Measurements from ENCODE around the gene NDFIP1.

GRCh38 chr5:142102980-142103740, 5.4 kb upstream of the NDFIP1 start:
- TF ChIP-seq CTCF (IDR thresholded peaks at IDR 0.05): no peak
- TF ChIP-seq POLR2AphosphoS5 (IDR thresholded peaks at IDR 0.05): no peak
- TF ChIP-seq EP300 (IDR thresholded peaks at IDR 0.05): no peak
- no peak for TF ChIP-seq POLR2A (IDR thresholded peaks at IDR 0.05)
